ENCODE measurements around the gene ESYT3.

The ESYT3 gene

DNA sequence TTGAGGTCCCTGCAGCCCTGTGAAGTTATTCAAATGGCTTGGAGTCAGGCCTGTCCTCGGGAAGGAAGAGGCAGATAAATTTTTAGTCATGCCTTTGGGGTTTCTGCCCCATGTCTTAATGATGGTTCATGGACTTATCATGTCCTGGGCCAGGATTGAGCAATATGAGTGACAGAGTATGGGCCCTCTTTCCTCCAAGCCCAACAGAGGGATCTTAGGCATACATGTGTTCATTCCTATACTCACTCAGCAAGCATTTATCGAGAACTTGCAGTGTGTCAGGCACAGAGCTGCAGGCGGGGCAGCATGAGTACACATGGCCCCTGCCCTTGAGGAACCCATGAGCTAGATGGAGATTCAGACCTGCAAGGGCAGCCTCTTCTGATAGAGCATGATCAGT, 6.2 kb downstream of the ESYT3 start:
- no peak for TF ChIP-seq EGR1 (IDR thresholded peaks at IDR 0.05)
- TF ChIP-seq CREB1 (IDR thresholded peaks at IDR 0.05; ENCODE audit: low read depth) = no peak
- TF ChIP-seq NFIC (IDR thresholded peaks at IDR 0.05) = no peak
- no peak for TF ChIP-seq YY1 (IDR thresholded peaks at IDR 0.05; ENCODE audit: low read depth)
- no peak for TF ChIP-seq TEAD4 (IDR thresholded peaks at IDR 0.05)
- TF ChIP-seq RAD21 (IDR thresholded peaks at IDR 0.05; ENCODE audit: low read depth) = no peak
- no peak for TF ChIP-seq ZBTB7A (IDR thresholded peaks at IDR 0.05; ENCODE audit: low read depth)
- TF ChIP-seq TAF1 (IDR thresholded peaks at IDR 0.05; ENCODE audit: low read depth) = no peak
- TF ChIP-seq CEBPB (IDR thresholded peaks at IDR 0.05) = no peak
- TF ChIP-seq, protein P1, sequence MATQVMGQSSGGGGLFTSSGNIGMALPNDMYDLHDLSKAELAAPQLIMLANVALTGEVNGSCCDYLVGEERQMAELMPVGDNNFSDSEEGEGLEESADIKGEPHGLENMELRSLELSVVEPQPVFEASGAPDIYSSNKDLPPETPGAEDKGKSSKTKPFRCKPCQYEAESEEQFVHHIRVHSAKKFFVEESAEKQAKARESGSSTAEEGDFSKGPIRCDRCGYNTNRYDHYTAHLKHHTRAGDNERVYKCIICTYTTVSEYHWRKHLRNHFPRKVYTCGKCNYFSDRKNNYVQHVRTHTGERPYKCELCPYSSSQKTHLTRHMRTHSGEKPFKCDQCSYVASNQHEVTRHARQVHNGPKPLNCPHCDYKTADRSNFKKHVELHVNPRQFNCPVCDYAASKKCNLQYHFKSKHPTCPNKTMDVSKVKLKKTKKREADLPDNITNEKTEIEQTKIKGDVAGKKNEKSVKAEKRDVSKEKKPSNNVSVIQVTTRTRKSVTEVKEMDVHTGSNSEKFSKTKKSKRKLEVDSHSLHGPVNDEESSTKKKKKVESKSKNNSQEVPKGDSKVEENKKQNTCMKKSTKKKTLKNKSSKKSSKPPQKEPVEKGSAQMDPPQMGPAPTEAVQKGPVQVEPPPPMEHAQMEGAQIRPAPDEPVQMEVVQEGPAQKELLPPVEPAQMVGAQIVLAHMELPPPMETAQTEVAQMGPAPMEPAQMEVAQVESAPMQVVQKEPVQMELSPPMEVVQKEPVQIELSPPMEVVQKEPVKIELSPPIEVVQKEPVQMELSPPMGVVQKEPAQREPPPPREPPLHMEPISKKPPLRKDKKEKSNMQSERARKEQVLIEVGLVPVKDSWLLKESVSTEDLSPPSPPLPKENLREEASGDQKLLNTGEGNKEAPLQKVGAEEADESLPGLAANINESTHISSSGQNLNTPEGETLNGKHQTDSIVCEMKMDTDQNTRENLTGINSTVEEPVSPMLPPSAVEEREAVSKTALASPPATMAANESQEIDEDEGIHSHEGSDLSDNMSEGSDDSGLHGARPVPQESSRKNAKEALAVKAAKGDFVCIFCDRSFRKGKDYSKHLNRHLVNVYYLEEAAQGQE (IDR thresholded peaks at IDR 0.05; ENCODE audit: low read depth) = no peak
- no peak for TF ChIP-seq MAX (IDR thresholded peaks at IDR 0.05)
- TF ChIP-seq USF1 (IDR thresholded peaks at IDR 0.05) = no peak
- TF ChIP-seq FOXM1 (IDR thresholded peaks at IDR 0.05; ENCODE audit: borderline replicate concordance, low read depth) = no peak

DNA sequence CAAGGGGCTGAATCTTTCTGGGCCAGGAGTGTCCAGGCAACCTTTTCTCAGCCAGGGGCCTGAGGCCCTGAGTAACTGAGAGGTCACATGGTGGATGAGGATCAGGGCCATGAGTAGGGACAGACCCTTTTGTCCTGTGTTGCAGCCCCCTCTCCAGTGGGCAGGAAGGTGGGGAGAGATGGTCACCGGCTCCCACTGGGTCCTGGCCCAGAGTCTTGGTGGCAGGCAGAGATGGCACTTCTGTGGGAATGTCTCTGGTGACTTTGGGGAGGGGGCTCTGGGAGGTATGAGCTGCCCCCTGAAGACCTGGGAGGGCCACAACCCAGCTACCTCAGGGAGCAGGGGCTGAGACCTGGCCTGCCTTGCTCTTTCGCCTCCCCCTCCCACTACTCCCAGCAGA, 6.8 kb downstream of the ESYT3 start:
- TF ChIP-seq ZBTB7A (IDR thresholded peaks at IDR 0.05; ENCODE audit: low read depth) (no peak), USF1 (IDR thresholded peaks at IDR 0.05) (no peak), TCF12 (IDR thresholded peaks at IDR 0.05; ENCODE audit: low read depth) (no peak), CREB1 (IDR thresholded peaks at IDR 0.05; ENCODE audit: low read depth) (no peak), EP300 (IDR thresholded peaks at IDR 0.05; ENCODE audit: borderline replicate concordance) (no peak), TAF1 (IDR thresholded peaks at IDR 0.05; ENCODE audit: low read depth) (no peak), EGR1 (IDR thresholded peaks at IDR 0.05) (no peak), RAD21 (IDR thresholded peaks at IDR 0.05; ENCODE audit: low read depth) (no peak), YY1 (IDR thresholded peaks at IDR 0.05; ENCODE audit: low read depth) (no peak), MAX (IDR thresholded peaks at IDR 0.05) (no peak), NFIC (IDR thresholded peaks at IDR 0.05) (no peak), CEBPB (IDR thresholded peaks at IDR 0.05) (no peak), TEAD4 (IDR thresholded peaks at IDR 0.05) (no peak)
- TF ChIP-seq, protein P1 (IDR thresholded peaks at IDR 0.05; ENCODE audit: low read depth) = no peak

- TF ChIP-seq RAD21 (IDR thresholded peaks at IDR 0.05; ENCODE audit: low read depth) (no peak), ZBTB7A (IDR thresholded peaks at IDR 0.05; ENCODE audit: low read depth) (no peak), TCF12 (IDR thresholded peaks at IDR 0.05; ENCODE audit: low read depth) (no peak), EP300 (IDR thresholded peaks at IDR 0.05; ENCODE audit: borderline replicate concordance) (no peak), EGR1 (IDR thresholded peaks at IDR 0.05) (no peak), TEAD4 (IDR thresholded peaks at IDR 0.05) (no peak), CREB1 (IDR thresholded peaks at IDR 0.05; ENCODE audit: low read depth) (no peak)
- TF ChIP-seq, protein P1 (IDR thresholded peaks at IDR 0.05; ENCODE audit: low read depth) = no peak
Observed at GRCh38 chr3:138441742-138442141, 7.3 kb downstream of the ESYT3 start.

GRCh38 chr3:138442433-138442832, 8.0 kb downstream of the ESYT3 start:
- TF ChIP-seq EGR1 (IDR thresholded peaks at IDR 0.05) (no peak), FOXM1 (IDR thresholded peaks at IDR 0.05; ENCODE audit: borderline replicate concordance, low read depth) (no peak), CEBPB (IDR thresholded peaks at IDR 0.05) (no peak), TCF12 (IDR thresholded peaks at IDR 0.05; ENCODE audit: low read depth) (no peak), USF1 (IDR thresholded peaks at IDR 0.05) (no peak), CREB1 (IDR thresholded peaks at IDR 0.05; ENCODE audit: low read depth) (no peak), RAD21 (IDR thresholded peaks at IDR 0.05; ENCODE audit: low read depth) (no peak), TAF1 (IDR thresholded peaks at IDR 0.05; ENCODE audit: low read depth) (no peak), ZBTB7A (IDR thresholded peaks at IDR 0.05; ENCODE audit: low read depth) (no peak), YY1 (IDR thresholded peaks at IDR 0.05; ENCODE audit: low read depth) (no peak), EP300 (IDR thresholded peaks at IDR 0.05; ENCODE audit: borderline replicate concordance) (no peak), MAX (IDR thresholded peaks at IDR 0.05) (no peak), NFIC (IDR thresholded peaks at IDR 0.05) (no peak), TEAD4 (IDR thresholded peaks at IDR 0.05) (no peak)
- TF ChIP-seq, protein P1 (IDR thresholded peaks at IDR 0.05; ENCODE audit: low read depth) = no peak

Data from Ishikawa (cell line).